GM18511 (cell line): ENCODE results near the gene ASAP3.

ENCODE experiments used
- ATAC-seq: cut with Tn5 transposase; IDR thresholded peaks from one replicate; pipeline ENCODE4 v1.9.1; 2021; ENCODE audit warnings: mild to moderate bottlenecking, moderate library complexity; ENCODE audit not compliant: unreplicated experiment

The ASAP3 gene

DNA sequence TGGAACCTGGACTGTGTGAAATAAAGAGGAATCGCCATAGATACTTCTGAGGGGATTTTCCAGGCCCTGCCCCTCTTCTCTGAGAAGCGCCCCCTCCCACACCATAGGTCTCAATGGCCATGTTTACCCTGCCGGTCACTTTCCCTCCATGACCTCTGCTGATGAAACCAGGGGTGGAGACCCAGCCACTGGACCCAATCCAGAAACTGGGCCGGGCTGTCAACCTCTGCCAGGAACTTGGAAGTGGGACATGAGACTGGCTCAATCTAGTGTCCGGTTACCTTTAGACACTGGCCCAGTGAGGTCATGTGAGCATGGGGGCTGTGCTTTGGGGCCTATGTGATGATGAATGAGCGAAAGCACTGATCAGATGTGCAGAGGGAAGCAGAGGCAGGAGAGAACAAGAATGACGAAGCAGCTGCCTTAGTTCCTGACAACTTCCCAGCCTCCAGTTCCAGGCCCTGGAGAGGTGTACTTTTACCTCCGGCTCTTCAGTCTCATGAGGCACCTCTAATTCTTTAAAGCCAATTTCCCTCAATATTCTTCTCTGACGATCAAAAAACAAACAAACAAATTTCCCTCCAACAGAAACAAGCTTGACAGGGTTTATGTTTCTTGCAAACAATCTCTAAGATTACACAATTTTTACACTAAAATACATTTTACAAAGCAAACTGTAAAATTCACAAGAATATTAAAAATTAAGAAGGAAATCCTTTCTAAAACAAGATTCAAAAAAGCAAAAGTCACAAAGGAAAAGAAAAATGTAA is 4.9 kb downstream of the ASAP3 start:
- ATAC-seq: no peak

DNA sequence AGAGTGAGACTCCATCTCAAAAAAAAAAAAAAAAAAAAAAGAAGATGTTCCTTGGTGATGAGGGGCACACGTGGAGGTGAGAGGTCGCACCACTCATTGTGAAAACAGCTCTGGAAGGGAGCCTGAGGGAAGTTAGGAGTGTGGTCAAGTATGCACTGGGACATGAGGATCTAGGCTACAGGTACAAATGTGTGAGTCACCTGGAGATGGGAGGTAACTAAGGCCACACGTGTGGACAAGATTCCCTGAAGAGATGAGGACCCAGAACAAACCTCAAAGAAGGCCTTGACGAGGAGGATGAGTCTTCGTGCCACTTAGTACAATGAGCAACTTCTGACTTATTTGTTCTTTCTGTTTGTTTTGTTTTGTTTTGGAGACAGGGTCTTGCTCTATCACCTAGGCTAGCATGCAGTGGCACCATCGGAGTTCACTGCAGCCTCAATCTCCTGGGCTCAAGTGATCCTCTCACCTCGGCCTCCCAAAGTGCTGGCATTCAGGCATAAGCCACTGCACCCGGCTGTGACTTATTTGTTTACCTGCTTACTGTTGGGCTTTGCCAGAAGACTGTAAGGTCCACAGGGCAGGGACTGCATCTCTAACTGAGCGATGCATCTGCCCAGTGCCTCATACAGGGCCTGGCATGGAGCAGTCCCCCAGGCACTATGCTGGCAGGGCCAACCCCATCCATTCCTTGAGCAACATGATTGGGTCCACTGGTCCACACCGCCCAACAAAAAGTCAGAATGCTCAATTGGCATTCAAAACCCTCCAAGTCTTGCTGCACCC is 6.4 kb downstream of the ASAP3 start:
- no peak for ATAC-seq

DNA sequence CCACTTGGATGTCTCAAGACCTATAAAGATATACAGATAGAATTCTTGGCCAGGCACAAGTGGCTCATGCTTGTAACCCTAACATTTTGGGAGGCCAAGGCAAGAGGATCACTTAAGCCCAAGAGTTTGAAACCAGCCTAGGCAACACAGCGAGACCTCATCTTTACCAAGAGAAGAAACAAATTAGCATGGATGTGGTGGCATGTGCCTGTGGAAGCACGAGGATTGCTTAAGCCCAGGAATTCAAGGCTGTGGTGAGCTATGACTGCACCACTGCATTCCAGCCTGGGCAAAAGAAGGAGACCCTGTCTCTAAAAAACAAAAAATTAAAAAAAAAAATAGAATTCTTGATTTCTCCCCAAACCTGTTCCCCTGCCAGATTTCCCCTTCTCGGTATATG is 8.3 kb downstream of the ASAP3 start:
- no peak for ATAC-seq

DNA sequence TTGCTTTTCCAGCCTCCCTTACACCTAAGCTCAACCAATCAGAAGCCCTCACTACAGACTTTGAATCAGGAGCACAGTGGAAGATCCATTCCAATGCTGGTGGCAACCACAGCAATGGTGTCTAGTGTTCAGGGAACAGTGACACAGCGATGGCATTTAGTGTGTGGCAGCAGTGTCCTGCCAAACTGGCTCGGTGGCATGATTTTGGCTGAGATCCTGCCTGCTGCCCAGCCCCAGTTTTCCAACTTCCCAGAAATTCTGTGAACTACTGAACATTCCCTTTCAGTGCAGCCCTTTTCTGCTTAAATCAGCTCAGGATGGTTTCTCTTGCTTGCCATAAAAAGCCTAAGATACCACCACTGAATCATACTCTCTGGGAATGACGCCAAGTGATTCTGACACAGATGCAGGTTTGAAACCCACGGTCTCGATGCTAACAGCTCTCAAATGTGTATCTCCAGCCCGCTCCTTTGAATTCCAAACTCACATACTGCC is 8.8 kb downstream of the ASAP3 start:
- no peak for ATAC-seq

DNA sequence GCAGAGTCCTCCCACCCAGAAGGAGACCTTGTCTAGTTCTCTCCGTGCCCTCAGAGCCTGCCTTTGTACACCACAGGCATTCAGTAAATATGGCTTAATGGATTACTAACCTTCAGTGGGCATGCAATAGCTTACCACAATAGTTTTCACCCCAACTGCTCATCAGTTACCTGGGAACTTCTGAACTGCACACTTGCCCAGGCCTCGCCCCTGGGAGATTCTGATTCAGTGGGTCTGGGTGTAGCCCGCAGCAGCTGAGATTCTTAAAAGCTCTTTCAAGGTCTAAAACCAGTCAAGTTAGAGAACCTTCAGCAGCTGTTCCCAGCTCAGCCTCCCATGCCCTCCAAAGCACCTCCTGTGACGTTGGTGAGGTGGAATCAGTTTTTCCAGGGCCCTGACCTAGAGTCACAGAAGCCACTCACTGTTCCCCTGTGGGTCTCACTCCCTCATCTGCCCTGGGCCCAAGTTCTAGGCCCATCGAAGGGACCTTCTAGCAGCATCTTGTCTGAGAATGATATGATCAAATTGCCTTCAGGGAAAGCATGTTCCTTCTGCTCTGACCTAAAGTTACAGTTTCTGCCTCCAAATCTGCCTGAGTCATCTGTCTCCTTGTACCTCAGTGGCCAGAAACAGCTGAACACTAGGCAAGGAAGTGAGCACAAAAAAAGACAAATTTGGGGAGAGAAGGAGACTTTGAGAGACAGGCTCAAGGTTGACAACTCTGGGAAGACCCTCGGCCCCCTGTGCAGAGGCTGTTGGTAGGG is 10.8 kb downstream of the ASAP3 start:
- ATAC-seq: no peak

DNA sequence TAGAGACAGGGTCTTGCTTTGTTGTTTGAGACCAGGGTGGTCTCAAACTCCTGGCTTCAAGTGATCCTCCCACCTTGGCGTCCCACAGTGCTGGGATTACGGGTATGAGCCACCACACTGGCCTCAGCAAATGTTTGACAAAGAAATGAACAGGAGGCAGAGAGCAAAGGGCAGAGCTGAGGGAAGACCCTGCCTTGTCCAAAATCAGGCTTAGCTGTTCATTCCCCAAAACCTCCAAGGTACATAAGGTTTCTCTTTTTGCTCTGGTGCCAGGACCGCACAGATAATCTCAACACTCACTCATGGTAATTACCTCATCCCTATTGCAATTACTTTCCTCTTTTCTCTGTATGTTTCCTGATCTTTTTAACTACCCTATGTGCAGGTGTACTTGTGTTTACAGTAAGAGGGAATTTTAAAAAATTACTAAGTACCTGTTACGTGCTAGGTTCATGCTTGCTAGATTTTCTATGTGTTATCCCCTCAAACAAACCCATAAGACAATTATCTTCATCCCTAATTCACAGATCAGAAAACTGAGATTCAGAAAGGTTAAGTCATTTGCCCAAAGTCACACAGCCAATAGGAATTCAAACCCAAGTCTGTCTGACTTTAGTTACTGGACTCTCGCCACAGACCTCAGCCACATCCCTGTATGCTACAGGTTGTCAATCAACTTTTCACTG is 11.5 kb downstream of the ASAP3 start:
- ATAC-seq: no peak

DNA sequence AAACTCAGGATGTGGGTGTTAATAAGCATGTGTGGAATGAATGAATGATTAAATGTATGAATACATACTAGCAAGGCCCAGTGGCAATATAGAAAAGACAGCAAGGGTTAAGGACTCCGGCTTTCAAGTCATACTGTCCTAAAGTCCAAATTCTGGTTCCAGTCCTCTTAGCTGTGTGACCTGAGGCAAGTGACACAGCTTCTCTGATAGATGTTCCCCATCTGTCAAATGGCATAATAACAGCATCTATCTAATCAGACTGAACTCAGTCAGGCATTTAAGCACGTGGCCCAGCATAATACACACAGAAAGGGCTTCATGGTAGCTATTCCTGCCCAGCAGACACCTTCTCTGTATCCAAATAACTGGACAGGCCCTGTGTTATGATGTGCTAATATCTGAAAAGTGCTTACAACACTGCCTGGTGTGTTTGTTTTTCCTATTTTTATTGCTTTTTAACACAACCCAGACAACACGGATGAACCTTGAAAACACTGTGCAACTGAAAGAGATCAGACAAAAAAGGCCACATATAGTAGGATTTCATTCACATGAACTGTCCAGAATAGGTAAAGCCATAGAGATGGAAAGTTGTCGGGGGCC is 12.4 kb downstream of the ASAP3 start:
- ATAC-seq: no peak

DNA sequence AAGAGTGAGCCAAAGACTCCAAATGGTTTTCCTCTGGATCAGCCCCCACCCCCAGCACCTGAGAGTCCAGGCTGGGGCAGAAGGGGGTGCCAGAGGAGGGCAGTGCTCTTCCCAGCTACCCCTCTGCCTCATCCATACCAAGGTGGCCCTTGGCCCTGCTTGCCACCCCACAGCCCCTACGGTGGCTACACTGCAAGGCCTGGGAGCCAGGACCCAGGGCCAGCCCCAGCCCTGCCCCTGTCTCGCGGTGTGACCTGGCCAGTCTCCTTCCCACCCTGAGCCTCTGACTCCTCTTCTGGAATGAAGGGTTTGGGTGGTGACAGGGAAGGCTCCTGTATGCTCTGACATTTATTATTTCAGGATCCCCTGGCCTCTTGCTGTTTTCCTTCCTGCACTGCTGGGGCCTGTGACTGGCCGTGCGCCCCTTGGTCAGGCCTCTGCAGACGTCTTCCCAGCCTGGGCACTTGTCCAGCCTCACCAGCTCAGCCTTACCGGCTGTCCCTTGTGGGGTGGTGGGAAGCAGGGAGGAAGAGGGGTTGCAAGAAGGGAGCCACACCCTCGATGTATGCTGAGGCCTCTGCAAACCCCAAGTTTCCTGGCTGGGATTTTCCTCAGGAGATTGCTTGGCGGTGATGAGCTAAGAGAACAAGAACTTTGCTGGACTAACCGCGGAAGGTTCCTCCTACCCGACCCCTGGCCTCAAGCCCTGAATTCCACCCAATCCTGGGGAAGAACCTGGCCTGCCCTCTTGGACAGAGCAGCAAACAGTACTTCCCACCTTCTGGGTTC is 13.5 kb downstream of the ASAP3 start:
- ATAC-seq: no peak

DNA sequence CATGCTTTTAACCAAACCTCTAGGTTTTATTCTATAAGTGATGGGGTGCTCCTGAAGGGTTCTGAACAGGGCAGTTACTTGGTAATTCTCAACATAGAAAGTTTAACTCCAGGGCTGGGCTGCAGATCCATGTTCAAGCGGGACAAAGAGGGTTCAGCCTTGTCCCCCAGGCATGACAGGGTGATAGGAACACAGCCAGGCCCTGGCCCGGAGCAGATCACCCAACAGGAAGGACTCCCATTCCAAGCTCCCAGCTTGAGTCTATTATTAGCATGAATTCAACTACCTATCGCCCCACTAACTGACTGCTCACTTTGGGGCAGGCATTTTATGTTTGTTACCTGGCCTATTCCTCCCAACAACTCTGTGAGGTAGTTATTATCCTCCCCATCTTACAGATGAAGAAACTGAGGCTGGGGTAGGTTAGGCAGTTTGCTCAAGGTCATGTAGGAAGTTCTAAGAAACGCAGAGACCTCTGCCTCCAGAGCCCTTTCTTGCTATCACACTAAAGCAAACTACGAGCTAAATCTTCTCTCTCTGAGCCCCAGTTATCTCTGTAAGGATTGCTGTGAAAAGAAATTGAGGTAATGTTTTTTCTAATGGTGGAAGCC is 14.5 kb downstream of the ASAP3 start:
- ATAC-seq: no peak

DNA sequence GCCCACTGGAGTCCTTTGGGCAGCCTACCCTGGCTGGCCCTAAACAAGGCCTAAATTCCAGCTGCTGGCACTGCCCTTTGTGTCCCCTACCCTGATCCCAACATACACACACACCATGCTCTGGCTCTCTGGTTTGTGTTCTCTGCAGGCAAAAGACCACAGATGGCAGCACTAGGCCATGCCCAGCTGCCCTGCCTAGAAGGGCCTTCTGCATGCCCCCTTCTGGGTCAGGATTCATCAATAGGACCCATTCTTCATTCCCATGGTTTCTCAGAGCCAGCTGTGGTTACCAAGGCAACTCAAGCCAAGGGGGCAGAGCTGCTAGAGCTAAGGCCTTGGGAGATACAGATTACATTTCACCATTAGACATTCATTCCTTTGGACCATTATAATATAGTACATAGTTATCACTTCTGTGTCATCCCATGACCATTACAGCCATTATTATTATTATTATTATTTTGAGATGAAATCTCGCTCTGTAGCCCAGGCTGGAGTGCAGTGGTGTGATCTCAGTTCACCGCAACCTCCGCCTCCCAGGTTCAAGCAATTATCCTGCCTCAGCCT is 17.5 kb downstream of the ASAP3 start:
- ATAC-seq: no peak

DNA sequence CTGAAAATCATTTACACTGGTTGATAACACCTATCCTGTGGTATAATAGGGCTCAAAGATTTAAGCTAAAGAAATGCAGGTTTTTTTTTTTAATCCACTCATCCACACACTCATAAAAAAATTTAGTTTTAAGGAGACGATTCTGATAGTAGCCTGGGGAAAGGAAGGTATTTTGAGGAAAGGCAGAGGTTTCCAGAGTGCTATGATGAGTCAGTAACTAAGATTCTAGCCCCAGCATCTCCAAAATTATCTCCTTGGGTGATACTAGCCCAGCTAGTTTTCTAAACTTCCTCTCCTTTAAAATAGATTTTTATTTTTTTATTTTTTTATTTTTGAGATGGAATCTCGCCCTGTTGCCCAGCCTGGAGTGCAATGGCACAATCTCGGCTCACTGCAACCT is 20.7 kb downstream of the ASAP3 start:
- ATAC-seq: no peak

DNA sequence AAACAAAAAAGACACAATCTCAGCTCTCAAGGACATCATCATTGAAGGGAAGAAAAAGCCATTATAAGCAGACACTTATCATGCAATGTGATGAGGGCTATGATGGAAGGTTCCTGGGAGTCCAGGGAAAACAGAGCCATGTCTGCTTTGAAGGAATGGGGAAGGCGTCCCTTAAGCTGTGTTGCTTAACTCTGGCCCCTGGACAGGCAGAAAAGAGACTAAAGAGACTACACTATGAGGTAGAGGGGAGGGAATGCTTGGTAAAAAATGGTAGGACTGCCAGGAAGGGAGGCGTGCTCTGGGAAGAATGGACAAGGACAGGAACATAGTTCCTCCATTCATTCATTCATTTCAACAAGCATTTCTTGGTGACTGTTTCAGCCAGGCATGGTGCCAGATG is 21.2 kb downstream of the ASAP3 start:
- no peak for ATAC-seq

DNA sequence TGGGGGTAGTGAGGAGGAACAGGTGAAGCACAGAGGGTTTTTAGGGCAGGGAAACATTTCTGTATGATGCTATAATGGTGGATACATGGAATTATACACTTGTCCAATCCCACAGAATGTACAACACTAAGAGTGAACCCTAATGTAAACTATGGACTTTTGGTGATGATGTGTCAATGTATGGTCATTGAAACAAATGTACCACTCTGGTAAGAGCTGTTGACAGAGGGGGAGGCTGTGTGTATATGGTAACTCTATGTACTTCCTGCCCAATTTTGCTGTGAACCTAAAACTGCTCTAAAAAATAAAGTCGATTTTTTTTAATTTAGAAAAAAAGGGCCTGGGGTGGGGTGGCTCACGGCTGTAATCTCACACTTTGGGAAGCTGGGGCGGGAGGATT is 22.9 kb downstream of the ASAP3 start:
- ATAC-seq: no peak

DNA sequence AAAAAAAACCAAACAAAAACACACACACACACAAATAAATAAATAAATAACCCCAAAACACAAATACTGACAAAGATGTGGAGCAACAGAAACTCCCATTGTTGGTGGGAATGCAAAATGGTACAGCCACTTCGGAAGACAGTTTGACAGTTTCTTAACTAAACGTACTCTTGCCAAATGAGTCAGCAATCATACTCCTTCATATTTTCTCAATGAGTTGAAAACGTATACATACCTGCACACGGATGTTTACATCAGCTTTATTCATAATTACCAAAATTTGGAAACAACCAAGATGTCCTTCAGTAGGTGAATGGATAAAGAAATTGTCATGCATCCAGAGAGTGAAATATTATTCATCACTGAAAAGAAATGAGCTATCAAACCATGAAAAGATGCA is 23.5 kb downstream of the ASAP3 start:
- no peak for ATAC-seq

DNA sequence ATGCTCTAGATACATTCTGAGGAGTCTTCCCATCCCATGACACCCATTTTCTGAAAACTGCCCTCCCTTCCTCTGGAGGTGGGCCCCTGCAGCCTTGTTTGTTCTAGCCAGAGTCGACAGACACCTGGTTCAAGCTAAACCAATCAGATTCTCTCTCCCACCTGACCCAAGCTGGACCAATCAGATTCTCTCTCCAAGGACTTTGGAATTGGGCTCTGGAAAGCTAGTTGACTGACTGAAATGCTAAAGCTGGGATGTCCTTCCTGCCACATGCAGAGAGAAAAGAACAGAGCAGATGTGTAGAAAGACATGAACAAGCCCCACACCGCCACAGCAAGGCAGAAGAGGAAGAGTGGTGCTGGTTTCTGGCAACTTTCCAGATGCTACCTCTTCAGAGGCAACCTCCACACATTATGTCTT is 24.6 kb downstream of the ASAP3 start:
- ATAC-seq: no peak

DNA sequence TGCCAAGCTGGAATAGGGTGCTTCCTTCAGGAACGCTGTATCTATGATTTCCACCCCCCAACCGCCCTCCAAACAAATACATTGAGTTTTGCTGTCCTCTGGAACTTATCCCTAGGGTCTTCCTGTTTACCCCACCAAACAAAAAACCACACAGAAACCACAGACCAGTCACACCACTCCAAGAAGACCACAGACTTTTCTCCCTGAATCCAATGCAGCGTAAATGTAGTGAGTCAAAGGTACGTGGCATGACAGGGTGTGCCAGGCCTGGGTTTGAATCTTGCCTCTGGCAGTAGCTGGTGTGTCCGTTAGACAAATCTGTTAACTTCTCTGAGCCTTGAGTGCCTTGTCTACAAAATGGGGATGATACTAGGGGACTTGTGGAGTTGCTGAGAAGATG is 27.8 kb downstream of the ASAP3 start:
- no peak for ATAC-seq

DNA sequence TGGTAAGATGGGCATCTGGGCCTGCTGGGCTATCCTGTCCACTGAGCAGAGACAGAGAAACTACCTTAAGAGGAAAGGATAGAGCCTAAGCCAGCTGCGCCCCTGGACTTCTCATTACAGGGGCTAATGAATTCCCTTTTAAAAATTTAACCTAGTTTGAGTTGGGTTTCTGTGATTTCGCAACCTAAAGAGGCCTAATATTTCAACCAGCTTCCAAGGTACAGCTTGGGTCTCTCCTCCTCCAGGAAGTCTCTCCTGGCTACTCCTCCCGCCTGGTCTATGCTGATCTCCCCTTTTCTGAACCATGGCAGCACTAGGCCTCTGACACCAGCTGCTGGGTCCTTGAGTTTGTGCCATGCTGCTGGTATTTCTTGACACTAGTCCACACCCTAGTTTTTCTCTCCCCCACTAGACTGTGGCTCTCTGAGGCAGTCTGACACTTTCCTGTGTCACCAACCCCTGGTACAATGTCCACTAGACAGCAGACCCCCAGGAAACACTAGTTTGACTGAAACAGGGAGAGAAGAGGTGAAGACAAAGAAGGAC is 30.5 kb downstream of the ASAP3 start:
- ATAC-seq: no peak

DNA sequence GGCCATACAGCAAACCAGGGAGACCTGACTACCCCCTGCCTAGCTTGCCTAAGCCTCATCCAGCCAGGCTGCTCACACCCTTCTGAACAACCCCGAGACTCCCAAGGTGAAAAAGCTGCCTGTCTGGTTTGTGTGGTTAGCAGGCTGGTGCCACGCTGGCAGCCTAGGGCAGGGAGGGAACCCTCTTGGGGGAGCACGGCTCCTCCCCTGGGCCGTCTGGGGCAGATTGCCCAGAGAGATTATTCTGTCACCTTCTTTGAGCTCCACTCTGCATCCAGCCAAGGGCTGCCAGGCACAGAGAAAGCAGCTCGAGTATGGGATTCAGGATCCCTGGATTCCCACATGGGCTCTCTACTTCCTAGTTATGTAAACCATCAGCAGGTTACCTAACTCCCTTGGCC is 32.0 kb downstream of the ASAP3 start:
- ATAC-seq: no peak

DNA sequence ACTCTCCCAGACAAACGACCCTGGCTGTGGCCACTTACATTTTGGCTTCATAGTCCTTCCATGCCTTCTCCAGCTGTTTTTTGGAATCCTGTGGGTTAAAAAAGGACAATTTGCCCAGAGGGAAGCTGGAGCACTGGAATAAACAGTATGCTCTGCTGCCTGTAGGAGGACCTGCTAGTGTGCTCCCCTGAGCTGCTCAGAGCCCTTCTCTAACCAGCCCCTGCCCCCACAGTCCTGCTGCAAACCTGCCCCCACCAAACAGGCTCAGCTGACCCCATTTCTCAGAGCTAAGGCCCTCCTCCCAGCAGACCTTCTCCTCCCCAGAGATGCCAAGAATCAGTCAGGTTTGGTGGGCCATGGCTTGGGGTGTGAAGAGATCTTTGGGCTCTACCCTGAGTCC is 32.5 kb downstream of the ASAP3 start:
- ATAC-seq: no peak
